K562 (cell line): ENCODE data around the gene SHISA4. TPM values are rescaled to one million over a fixed set of nuclear protein-coding genes. Genes with fewer than 3 reads are reported as not detected.

Experiments used
- ARID1B ChIP-seq: fragments of 450-650 bp; IDR thresholded peaks from 2 replicates; pipeline ENCODE4 v1.6.1; 2016; ENCODE audit warnings: antibody characterized with exemption, mild to moderate bottlenecking, inconsistent platforms
- ATF3 ChIP-seq, 2 experiments: fragments of 450-650 bp in 1 of 2; sonication (generic) in 1 of 2; formaldehyde crosslinking in 1 of 2; IDR thresholded peaks in 1 of 2; conservative IDR thresholded peaks in 1 of 2; 2 replicates each; pipeline versions ENCODE4 v1.6.1 to v1.8.1; 2016 to 2023; ENCODE audit warnings: mild to moderate bottlenecking in 2 of 2, moderate library complexity in 2 of 2, inconsistent platforms in 1 of 2, missing genetic modification reagents in 1 of 2
- CREB1 ChIP-seq, 2 experiments: sonication (generic) in 1 of 2; formaldehyde crosslinking in 1 of 2; IDR thresholded peaks; 2 replicates each; pipeline versions ENCODE4 v1.6.1 to v1.8.0; 2012 to 2022; ENCODE audit warnings: inconsistent platforms in 1 of 2, mild to moderate bottlenecking in 1 of 2, missing genetic modification reagents in 1 of 2, moderate library complexity in 1 of 2
- E2F6 ChIP-seq, 2 experiments: IDR thresholded peaks; 2 replicates each; pipeline ENCODE4 v1.6.1; 2011; ENCODE audit warnings: borderline replicate concordance in 1 of 2, control low read depth in 1 of 2, low read depth in 1 of 2, low read length in 1 of 2, mild to moderate bottlenecking in 1 of 2, mixed read lengths in 1 of 2, moderate library complexity in 1 of 2; ENCODE audit not compliant: insufficient read depth in 1 of 2, insufficient read length in 1 of 2, poor library complexity in 1 of 2, severe bottlenecking in 1 of 2; ENCODE audit errors: extremely low read depth in 1 of 2
- EHMT2 ChIP-seq: fragments of 450-650 bp; IDR thresholded peaks from 2 replicates; pipeline ENCODE4 v1.6.1; 2018; ENCODE audit warnings: antibody characterized with exemption
- FOXK2 ChIP-seq, 2 experiments: fragments of 450-650 bp; IDR thresholded peaks in 1 of 2; conservative IDR thresholded peaks in 1 of 2; 2 replicates each; pipeline ENCODE4 v1.6.1; 2016; ENCODE audit warnings: low read depth in 2 of 2, mild to moderate bottlenecking in 1 of 2
- HDAC1 ChIP-seq, 2 experiments: fragments of 450-650 bp; IDR thresholded peaks; 2 replicates each; pipeline ENCODE4 v1.6.1; 2016 to 2017; ENCODE audit warnings: inconsistent platforms in 1 of 2, mild to moderate bottlenecking in 1 of 2, moderate library complexity in 1 of 2
- L3MBTL2 ChIP-seq: fragments of 450-650 bp; IDR thresholded peaks from 2 replicates; pipeline ENCODE4 v1.6.1; 2016; ENCODE audit warnings: mild to moderate bottlenecking, moderate library complexity
- MYC ChIP-seq, 2 experiments: fragments of 250-450 bp in 1 of 2; sonication (Bioruptor Pico) in 1 of 2; IDR thresholded peaks; 2 replicates each; pipeline versions ENCODE4 v1.5.1 to v1.6.1; 2012 to 2021; ENCODE audit warnings: low read depth in 2 of 2, borderline replicate concordance in 1 of 2, improper control_type of control experiment in 1 of 2, low read length in 1 of 2, mild to moderate bottlenecking in 1 of 2, moderate library complexity in 1 of 2
- NR2C2 ChIP-seq, 2 experiments: fragments of 200-800 bp in 1 of 2; sonication (Bioruptor generic) in 1 of 2; sonication (generic) in 1 of 2; formaldehyde crosslinking in 1 of 2; IDR thresholded peaks; 2 replicates each; pipeline versions ENCODE4 v1.6.1 to v1.8.0; 2016 to 2022; ENCODE audit warnings: mild to moderate bottlenecking in 1 of 2, missing compliant biosample characterization in 1 of 2, missing genetic modification characterization in 1 of 2, missing genetic modification reagents in 1 of 2
- PURB ChIP-seq: sonication (generic); formaldehyde crosslinking; IDR thresholded peaks from 2 replicates; pipeline ENCODE4 v1.9.0; 2021; ENCODE audit warnings: low read depth, mild to moderate bottlenecking, missing genetic modification reagents
- RERE ChIP-seq: sonication (generic); formaldehyde crosslinking; IDR thresholded peaks from 2 replicates; pipeline ENCODE4 v1.8.0; 2023; ENCODE audit warnings: missing genetic modification reagents, mild to moderate bottlenecking, borderline replicate concordance
- TRIM24 ChIP-seq, 2 experiments: fragments of 450-650 bp; IDR thresholded peaks; 2 replicates each; pipeline ENCODE4 v1.6.1; 2016
- USF2 ChIP-seq: sonication (generic); formaldehyde crosslinking; IDR thresholded peaks from 2 replicates; pipeline ENCODE4 v1.5.0; 2020; ENCODE audit warnings: missing genetic modification reagents
- ZNF3 ChIP-seq: fragments of 250-450 bp; sonication (Bioruptor Pico); IDR thresholded peaks from 2 replicates; pipeline ENCODE4 v1.5.0; 2021; ENCODE audit warnings: mild to moderate bottlenecking, moderate library complexity
- ZNF76 ChIP-seq: fragments of 250-450 bp; sonication (Bioruptor Pico); IDR thresholded peaks from 2 replicates; pipeline ENCODE4 v1.4.0; 2020; ENCODE audit warnings: mild to moderate bottlenecking, moderate library complexity, borderline replicate concordance
- polyA plus RNA-seq, 8 experiments: library from polyadenylated mRNA; depleted of rRNA in 4 of 8; stranded (reverse) in 5 of 8; unstranded in 3 of 8; fragments of >200 nt; fragmentation: Nextera tagmentation in 2 of 8; fragmentation: Illumina TruSeq in 1 of 8; extraction: Ambion mirVana in 2 of 8; extraction: Trizol in 1 of 8; gene quantifications; 2 replicates each; pipeline versions ENCODE4 v1.2.1 to v1.2.3, GENCODE V29; 2011 to 2014; ENCODE audit warnings: inconsistent platforms in 1 of 8, missing spikeins in 1 of 8
- total RNA-seq, 7 experiments: library from RNA; depleted of rRNA in 6 of 7; stranded (reverse); fragments of >200 nt in 6 of 7; fragmentation: Illumina TruSeq in 2 of 7; extraction: Trizol in 2 of 7; gene quantifications; 2 replicates each; pipeline versions ENCODE4 v1.2.1 to v1.2.3, GENCODE V29; 2011 to 2021; ENCODE audit warnings: low replicate concordance in 1 of 7

The SHISA4 gene
- total and polyA plus RNA-seq, 9 of the 15 experiments (the other 6 are each of a cell fraction or from before 2014, with no cell fraction given): 0.15 to 0.95 (median 0.68) TPM; not detected in 2

GRCh38 chr1:201887116-201887866 lies 1.4 kb upstream of the SHISA4 start (continued):
- 0 out of 2 replicates have a peak, but pooled peaks have one; percentile 64 for TF ChIP-seq RERE
- peak; percentile 70 to 81 for TF ChIP-seq FOXK2 (conservative IDR thresholded peaks at IDR 0.05 in 1 of 2, IDR thresholded peaks at IDR 0.05 in 1 of 2; ENCODE audit: low read depth in 2 of 2)
- no peak for TF ChIP-seq PURB (CRISPR knock-in tag)
- peak; percentile 64 for TF ChIP-seq ARID1B
- TF ChIP-seq ATF3 (IDR thresholded peaks at IDR 0.05): peak; percentile 63; the same call in 1 of the 2 replicates
- TF ChIP-seq ATF3 (CRISPR knock-in tag; conservative IDR thresholded peaks at IDR 0.05): no peak
- TF ChIP-seq HDAC1 (IDR thresholded peaks at IDR 0.05): peak in 1 of 2 experiments; percentile 52; a peak in 2 of 4 replicates
- no peak for TF ChIP-seq TRIM24 (IDR thresholded peaks at IDR 0.05)
- TF ChIP-seq L3MBTL2: peak; percentile 73; the same call in 1 of the 2 replicates
- no peak for TF ChIP-seq NR2C2 (CRISPR knock-in tag; IDR thresholded peaks at IDR 0.05)
- peak; percentile 43; the same call in 1 of the 2 replicates for TF ChIP-seq NR2C2 (tag; IDR thresholded peaks at IDR 0.05)
- peak; percentile 62; the same call in 1 of the 2 replicates for TF ChIP-seq USF2
- TF ChIP-seq ZNF3 (CRISPR knock-in tag): no peak
- TF ChIP-seq MYC (IDR thresholded peaks at IDR 0.05; ENCODE audit: low read depth, low read length): peak; percentile 72
- no peak for TF ChIP-seq MYC (CRISPR knock-in tag; IDR thresholded peaks at IDR 0.05; ENCODE audit: borderline replicate concordance, low read depth)
- TF ChIP-seq CREB1 (IDR thresholded peaks at IDR 0.05): no peak
- TF ChIP-seq CREB1 (CRISPR knock-in tag; IDR thresholded peaks at IDR 0.05): no peak
- no peak for TF ChIP-seq ZNF76 (CRISPR knock-in tag)
- peak in 1 of 2 experiments; percentile 17 for TF ChIP-seq E2F6 (IDR thresholded peaks at IDR 0.05; ENCODE audit: borderline replicate concordance in 1 of 2, extremely low read depth in 1 of 2, insufficient read depth in 1 of 2, insufficient read length in 1 of 2, low read depth in 1 of 2, low read length in 1 of 2, poor library complexity in 1 of 2, severe bottlenecking in 1 of 2)
- TF ChIP-seq EHMT2: peak; percentile 78
